Measurements from ENCODE around the gene ANKRD40.

The ANKRD40 gene

GRCh38 chr17:50667259-50668024 lies 40.3 kb downstream of the ANKRD40 start:
- no peak for DNase-seq

DNA sequence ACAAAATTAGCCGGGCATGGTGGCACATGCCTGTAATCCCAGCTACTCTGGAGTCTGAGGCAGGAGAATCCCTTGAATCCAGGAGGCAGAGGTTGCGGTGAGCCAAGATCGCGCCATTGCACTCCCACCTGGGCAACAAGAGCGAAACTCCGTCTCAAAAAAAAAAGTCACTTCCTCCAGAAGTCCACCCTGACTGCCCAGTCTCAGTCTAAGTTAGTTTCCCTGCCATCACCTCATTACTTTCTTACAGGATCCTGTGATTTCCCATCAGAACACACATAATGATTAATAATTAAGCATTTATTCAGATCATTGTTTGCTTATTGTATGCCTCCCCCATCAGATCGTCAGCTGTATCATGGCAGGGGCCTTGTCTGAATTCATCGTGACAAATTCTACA lies 41.4 kb downstream of the ANKRD40 start:
- no peak for DNase-seq

- no peak for DNase-seq
Observed at GRCh38 chr17:50665838-50666237, 41.9 kb downstream of the ANKRD40 start.

DNA sequence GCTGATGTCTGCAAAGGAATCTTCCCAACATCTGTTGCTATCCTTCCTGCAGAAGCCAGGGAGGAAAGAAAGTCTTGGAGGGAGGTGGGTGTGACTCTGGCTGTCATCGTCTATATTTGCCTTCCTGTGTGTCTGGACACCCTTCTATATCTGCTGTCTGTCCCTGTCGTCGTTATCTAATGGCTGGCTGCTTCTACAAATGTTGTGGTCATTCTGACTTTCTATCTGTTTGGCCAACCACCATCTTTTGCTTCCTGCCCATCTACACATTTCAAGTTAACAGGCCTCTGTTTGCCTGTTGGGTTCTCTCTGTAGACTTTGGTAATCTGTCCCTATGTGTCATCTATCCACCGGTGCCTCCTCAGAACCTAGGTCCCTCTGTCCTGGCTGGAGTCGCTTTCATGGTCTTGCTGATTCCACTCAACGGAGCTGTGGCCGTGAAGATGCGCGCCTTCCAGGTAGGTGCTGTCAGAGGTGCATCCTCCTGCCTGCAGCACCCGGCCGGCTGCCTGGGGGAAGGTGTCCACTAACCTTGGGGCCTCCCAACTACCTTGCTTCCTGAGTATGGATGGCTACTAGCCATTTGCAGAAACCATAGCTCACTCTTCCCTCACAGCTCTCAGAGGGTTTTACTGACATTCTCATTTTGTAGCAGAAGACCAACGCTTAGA lies 42.8 kb downstream of the ANKRD40 start:
- DNase-seq = no peak

DNA sequence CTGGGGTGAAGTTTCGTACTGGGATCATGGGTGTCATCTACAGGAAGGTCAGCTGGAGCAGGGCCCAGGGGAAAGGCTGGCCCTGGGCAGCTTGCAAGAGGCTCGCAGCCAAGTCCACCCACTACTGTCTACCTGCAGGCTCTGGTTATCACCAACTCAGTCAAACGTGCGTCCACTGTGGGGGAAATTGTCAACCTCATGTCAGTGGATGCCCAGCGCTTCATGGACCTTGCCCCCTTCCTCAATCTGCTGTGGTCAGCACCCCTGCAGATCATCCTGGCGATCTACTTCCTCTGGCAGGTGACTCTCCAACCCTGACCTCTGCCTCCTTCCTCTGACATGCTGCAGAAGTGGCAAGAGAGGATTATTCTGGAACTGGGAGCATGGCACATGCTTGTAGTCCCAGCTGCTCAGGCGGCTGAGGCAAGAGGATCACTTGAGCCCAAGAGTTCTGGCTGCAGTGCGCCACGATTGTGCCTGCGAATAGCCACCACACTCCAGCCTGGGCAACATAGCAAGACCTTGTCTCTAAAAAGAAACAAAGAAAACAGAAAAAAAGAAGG lies 43.8 kb downstream of the ANKRD40 start:
- DNase-seq = no peak

DNA sequence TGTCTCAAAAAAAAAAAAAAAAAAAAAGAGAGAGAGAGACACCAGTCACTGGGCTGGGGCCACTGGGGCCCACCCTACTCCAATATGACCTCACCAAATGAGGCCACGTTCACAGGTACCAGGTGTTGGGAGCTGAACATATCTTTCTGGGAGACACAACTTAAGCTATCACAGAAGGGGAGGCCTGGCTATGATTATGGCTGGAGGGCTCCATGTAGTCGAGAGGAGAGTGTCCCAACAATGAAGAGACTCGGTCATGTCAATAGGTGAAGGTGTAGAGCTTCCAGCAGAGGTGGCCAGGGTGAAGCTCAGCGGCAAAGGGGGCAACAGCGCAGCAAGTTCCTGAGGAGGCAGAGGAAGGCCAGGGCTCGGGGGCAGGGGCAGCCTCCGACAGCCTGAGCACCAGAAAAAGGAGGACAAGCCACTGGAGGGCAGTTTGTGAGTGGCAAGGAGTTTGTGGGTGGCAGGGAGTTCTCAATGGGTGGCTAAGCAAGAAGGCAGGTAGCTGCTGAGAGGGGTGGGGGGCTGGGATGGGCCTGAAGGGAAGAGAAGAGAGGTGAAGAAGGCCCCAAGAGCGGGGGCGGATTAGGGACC lies 45.0 kb downstream of the ANKRD40 start:
- DNase-seq = no peak

GRCh38 chr17:50661795-50662391 lies 45.8 kb downstream of the ANKRD40 start:
- peak; percentile 24 for DNase-seq

- DNase-seq = no peak
Observed at GRCh38 chr17:50661348-50661747, 46.4 kb downstream of the ANKRD40 start.

DNA sequence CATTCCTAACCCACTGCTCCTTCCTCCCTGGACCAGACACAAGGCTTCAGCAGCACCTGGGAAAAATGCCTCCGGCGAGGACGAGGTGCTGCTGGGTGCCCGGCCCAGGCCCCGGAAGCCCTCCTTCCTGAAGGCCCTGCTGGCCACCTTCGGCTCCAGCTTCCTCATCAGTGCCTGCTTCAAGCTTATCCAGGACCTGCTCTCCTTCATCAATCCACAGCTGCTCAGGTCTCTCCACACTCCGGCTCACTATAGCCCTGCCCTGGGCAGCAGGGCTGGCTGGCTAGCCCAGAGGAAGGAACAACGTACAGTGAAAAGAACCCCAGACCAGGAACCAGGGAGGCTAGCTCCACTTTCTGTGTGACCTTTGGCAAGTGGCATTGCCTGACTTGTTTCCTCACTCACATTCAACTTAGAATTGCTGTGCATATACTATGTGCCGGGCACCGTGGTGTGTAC lies 46.8 kb downstream of the ANKRD40 start:
- no peak for DNase-seq

DNA sequence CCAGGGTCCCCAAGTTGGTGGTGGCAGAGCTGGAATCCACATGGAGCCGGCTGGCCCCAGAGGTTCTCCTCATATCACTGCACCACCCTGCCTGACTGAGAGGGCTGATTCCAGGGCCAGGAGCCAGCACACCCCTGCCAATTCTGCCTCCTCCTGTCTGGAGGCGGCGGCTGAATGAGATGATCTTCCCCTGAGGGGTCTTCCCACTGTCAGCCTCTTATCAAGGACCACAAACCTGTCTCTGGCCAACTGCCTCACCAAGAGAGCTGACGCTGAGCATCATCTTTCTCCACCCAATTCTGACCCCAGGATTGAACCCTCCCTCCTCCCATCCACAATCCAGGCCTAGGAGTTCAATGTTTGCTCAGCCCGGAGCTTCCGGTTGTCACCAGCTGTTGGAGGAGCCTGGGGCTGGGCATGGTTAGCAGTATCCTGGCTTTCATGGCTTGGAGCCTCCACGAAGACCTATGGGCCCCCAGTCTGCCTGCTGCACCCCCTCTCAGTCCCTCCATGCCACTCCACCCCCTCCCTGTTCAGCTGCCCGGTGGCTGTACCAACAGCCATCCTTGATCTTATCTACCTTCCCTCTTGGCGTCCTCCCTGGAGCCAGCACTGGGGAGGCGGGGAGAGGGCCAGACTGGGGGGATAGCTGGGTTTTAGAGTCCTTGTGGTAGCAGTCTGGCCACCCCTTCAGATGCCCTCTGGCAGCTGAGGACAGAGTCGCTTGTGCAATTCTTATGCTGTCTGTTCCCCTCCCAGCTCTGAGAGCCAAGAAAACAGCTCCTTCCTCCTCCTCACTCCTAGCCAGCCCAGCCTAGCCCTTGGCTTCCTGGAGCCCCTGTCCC lies 47.5 kb downstream of the ANKRD40 start:
- DNase-seq = no peak

GRCh38 chr17:50659179-50659578 lies 48.5 kb downstream of the ANKRD40 start:
- DNase-seq = no peak

GRCh38 chr17:50658616-50659015 lies 49.1 kb downstream of the ANKRD40 start:
- DNase-seq = no peak

GRCh38 chr17:50657627-50658026 lies 50.1 kb downstream of the ANKRD40 start:
- DNase-seq = no peak

GRCh38 chr17:50657054-50657453 lies 50.7 kb downstream of the ANKRD40 start:
- no peak for DNase-seq

- no peak for DNase-seq
Observed at GRCh38 chr17:50656509-50656908, 51.2 kb downstream of the ANKRD40 start.

GRCh38 chr17:50653738-50654137 lies 54.0 kb downstream of the ANKRD40 start:
- no peak for DNase-seq

DNA sequence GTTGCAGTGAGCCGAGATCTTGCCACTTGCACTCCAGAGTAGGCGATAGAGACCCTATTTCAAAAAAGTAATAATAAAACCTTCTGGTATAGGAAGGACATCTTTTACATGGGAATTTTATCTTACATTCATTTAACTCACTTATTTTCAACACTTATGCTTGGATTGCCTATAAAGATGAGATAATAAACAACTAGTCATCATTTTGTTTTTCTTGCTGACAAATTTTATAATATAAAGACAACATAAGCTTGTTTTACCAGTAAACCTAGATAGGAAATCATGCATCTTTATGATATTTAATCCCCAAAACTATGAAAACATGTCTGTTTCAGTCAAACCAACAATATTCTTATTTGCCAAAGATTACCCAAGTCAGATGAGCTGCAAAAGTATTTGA lies 56.1 kb downstream of the ANKRD40 start:
- DNase-seq = no peak

GRCh38 chr17:50649042-50649908 lies 58.4 kb downstream of the ANKRD40 start:
- DNase-seq = no peak

GRCh38 chr17:50647187-50647586 lies 60.5 kb downstream of the ANKRD40 start:
- DNase-seq = peak; percentile 64

DNA sequence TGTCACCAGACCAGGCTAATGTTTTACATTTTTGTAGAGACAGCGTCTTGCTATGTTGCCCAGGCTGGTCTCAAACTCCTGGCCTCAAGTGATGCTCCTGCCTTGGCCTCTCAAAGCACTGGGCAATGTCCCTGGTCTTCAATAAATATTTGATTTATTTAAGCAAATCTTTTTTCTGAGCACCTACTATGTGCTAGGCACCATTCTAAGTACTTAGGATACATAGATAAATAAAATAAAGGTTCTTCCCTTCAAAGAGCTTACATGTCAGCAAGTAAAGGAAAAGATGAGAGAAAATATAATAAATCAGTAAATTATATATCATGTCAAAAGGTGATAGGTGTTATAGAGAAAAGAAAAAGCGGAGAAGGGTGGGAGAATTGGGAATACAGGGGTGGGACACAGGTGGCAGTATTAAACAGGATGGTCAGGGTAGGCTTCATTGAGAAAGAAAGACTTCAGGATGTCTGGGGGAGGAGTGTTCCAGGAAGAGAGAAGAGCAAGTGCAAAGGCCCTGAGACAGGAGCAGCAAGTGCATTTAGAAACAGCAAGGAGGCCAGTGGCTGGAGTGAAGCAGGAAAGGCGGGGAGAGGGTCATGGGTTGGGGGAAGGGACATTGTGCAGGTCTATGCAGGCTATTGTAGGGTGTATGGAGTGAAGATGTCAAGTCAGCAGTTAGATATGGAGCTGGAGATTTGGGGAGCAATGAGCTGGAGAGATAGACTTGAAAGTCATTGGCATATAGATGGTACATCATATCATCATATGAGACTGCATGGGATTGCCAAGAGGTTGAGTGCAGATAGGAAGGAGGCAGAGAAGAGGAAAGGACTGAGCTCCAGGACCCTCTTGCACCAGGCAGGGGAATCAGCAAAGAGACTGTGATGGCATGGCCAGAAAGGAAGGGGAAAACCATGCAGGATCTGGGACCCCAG lies 61.7 kb downstream of the ANKRD40 start:
- no peak for DNase-seq

All from NCI-H524 treated with DMSO at 0.1 percent for 48 hours (cell line).